GM19239 (cell line): Measurements from ENCODE around the gene LDHAL6B.

Experiments used
- DNase-seq: peaks from one replicate; pipeline ENCODE4 v3.0.0; 2011; ENCODE audit warnings: low spot score; ENCODE audit not compliant: insufficient read length
- FAIRE-seq: peaks from 2 replicates; lab custom pipeline; 2011; peaks lifted over from hg19 to GRCh38; lab: Jason Lieb, UNC

LDHAL6B gene

GRCh38 chr15:59210186-59210585 lies 3.5 kb downstream of the LDHAL6B start:
- no peak for FAIRE-seq
- DNase-seq = no peak

- FAIRE-seq (no peak), DNase-seq (no peak)
Measured at GRCh38 chr15:59216911-59217310, 10.3 kb downstream of the LDHAL6B start.

DNA sequence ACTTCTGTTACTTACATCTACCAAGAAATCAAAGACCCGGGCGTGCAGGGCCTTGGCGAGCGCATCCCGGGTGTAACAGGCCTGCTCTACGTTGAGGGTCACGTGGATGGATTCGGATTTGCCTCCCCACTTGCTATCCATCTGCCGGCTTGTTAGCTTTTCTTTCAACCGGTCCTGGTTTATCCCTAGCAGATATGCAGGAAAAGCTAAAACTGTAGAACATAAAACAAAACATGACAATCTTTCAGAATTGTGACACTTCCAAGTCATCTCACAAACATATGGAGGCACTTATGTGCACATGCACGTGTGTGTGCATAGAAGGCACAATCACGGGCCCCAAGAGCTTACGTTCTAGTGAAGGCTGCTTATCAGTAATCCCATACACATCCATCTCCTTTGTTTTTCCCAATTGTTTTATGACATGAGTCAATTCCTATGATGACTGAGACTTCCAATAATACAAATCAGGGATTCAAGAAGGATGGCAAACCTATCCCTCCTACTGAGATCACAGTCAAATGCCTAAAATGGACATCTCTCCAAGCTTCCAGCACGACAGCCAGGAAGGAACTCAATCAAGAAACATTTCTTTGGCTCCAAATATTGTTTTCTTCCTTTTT lies 11.3 kb downstream of the LDHAL6B start:
- FAIRE-seq (no peak), DNase-seq (no peak)

GRCh38 chr15:59218710-59219109 lies 12.1 kb downstream of the LDHAL6B start:
- DNase-seq (no peak), FAIRE-seq (peak; percentile 31)

- DNase-seq (no peak), FAIRE-seq (no peak)
Measured at GRCh38 chr15:59221511-59222505, 15.2 kb downstream of the LDHAL6B start.

DNA sequence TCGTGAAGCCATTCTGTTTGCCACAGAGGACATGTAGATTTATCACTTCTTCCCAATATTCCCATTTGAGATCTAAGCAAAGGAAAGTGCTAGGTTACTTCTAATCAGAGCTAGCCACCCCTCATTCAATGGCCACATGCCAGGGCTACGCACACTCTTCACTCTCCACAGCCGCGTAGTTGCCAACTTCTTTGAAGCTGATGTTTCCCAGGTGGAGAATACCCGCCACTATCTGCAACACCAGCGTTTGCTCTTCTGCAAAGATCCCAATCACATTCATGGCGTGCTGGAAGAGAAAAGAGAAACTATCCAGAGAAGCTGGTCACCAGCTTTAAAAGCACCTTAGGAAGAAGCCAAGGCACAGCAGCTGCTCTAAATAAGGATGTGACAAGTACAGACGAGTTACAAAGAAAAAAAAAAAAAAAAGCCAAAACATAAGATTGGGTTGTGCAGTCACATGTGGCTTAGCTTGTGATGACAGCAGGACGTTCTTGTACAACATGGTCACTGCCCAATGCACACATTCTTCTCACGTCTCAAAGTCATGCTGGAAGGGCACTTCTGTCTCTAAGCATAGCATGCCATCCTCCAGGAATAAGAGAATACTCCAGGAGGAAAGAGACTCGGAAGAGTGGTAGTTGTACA lies 16.4 kb downstream of the LDHAL6B start:
- DNase-seq = no peak
- FAIRE-seq = no peak

- DNase-seq (no peak), FAIRE-seq (no peak)
Measured at GRCh38 chr15:59223736-59224135, 17.1 kb downstream of the LDHAL6B start.

- FAIRE-seq = no peak
- DNase-seq = no peak
Measured at GRCh38 chr15:59224474-59224873, 17.8 kb downstream of the LDHAL6B start.

- FAIRE-seq = no peak
- DNase-seq = no peak
Measured at GRCh38 chr15:59227021-59227420, 20.4 kb downstream of the LDHAL6B start.

DNA sequence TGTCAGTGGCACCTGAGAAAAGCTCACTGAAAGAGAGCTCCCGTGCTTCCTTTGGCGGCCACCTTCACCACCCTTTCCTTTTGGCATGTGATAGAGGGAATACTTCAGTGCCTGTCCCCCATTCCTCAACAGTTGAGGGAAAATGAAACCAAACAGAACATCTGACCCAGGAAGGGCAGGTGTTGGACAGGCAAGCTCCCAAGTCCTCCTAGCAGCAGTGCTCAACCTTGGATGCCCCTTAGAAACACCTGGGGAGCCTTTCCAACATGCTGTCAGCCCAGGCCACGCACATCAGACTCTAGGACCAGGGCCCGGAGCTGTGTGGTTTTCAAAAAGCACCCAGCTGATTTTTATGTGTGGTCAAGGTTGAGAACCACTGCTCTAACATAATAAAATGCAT lies 22.4 kb downstream of the LDHAL6B start:
- no peak for FAIRE-seq
- no peak for DNase-seq

DNA sequence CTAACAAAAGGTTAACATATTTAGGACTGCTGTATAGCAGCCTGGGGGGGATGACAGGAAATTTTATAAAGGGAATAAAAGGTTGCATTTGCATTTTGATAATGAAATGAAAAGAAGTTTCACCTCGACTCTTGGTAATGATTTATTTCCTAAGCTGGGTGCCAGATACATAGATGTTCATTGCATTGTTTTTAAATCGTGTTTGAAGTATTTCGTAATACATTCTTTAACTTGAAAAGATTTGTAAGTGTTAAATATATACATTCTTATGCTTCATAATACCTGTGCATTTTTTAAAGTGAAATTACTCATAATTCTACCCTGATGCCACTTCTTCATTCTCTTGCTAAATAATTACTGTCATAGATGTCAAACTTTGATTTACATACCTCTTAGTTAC lies 22.8 kb downstream of the LDHAL6B start:
- FAIRE-seq = no peak
- no peak for DNase-seq

DNA sequence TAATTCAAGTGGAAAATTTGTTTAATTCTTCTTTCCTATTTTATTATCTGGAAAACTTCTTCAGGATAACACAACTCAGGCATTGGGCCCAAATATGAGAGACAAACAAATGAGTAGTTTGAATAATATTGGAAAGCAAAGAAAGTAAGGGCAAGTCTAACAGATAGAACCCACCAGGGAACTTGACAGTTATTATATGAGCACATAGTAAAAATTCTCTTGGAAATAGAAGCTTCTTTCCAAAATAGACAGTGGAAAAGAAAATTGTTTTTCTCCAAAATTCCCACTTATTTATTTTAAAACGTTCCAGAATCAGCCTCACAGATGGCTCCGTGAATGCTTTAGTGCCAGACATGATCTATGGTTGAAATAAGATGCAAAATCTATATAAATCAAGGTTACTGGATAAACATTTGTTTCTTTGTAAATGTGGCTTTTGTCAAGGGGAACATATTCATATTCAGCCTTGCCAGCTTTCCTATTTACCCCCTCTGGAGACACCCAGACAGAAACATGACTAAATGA lies 23.9 kb downstream of the LDHAL6B start:
- FAIRE-seq (no peak), DNase-seq (no peak)

DNA sequence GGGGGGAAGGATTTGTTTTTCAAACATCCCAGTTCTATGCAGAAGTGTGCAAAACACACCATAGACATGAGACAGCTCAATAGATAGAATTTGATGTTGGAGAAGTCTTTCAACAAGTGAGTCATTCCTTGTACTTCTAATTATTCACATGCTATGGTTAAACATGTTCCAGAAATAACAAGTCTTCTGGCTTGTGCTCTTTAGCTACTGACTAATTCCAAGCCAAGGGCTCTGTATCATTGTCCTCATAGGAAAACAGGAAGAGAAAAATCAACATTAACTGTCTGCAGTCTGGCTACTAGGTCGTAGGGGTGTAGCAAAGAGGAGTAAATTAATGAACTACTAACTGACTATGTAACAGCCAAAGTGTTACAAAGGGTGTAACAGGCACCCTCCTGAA lies 25.8 kb downstream of the LDHAL6B start:
- FAIRE-seq (no peak), DNase-seq (no peak)

GRCh38 chr15:59236394-59236793 lies 29.8 kb downstream of the LDHAL6B start:
- DNase-seq (no peak), FAIRE-seq (peak; percentile 86)

- DNase-seq (no peak), FAIRE-seq (no peak)
Measured at GRCh38 chr15:59237119-59237855, 30.6 kb downstream of the LDHAL6B start.

- FAIRE-seq = peak; percentile 99
- DNase-seq = no peak
Measured at GRCh38 chr15:59237924-59238331, 31.3 kb downstream of the LDHAL6B start.

DNA sequence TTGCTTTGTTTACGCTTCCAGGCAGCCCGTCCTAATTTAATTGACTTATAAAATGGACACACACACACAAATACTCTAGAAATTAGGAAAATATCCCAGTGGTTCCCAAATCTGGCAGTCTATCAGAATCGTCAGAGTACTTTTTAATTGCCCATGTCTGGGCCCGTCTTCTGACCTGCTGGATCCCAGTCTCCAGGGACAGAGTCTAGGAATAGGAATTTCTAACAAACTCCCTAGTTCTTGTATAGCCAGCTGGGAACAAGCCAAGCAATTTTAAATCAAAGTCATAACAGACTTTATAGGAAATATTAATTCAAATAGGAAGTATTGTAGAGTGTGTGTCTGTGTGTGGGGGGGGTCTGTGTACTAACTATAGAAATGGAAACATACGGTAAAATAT lies 33.4 kb downstream of the LDHAL6B start:
- FAIRE-seq (no peak), DNase-seq (no peak)

DNA sequence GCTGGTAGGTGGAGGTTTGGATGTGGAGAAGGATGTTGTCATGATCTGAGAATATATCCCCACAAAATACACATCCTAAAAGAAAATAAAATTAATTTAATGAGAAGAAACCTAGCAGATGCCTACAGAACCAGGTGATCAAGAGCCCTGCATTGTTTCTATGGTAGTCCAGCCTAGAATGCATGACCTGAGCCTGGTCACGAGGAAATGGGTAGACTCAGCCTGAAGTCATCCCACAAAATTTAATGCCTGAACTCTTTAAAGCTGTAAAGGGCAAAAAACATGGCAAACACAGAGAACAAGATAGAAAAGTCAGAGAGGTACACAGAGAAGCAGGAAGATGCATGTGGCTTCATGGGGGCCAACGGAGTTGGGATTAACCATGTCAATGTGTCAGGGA lies 36.0 kb downstream of the LDHAL6B start:
- FAIRE-seq = no peak
- no peak for DNase-seq

GRCh38 chr15:59243622-59244021 lies 37.0 kb downstream of the LDHAL6B start:
- DNase-seq (no peak), FAIRE-seq (no peak)

- DNase-seq (peak; percentile 51), FAIRE-seq (peak; percentile 100)
Measured at GRCh38 chr15:59244337-59244736, 37.7 kb downstream of the LDHAL6B start.
